TTC549 (cell line): ENCODE data around the gene RGS3.
"Not testable (repeated sequence)": the region's sequence is repeated elsewhere in the genome, so short reads cannot be mapped to it uniquely, and the experiment has no call there.

Experiments
- FAIRE-seq: peaks from 2 replicates; lab custom pipeline; 2012; peaks lifted over from hg19 to GRCh38; lab: Jason Lieb, UNC

Gene RGS3

GRCh38 chr9:113549892-113550291, 86.4 kb downstream of the RGS3 start:
- FAIRE-seq = not testable (repeated sequence)

GRCh38 chr9:113556877-113557593, 93.5 kb downstream of the RGS3 start:
- FAIRE-seq = no peak

DNA sequence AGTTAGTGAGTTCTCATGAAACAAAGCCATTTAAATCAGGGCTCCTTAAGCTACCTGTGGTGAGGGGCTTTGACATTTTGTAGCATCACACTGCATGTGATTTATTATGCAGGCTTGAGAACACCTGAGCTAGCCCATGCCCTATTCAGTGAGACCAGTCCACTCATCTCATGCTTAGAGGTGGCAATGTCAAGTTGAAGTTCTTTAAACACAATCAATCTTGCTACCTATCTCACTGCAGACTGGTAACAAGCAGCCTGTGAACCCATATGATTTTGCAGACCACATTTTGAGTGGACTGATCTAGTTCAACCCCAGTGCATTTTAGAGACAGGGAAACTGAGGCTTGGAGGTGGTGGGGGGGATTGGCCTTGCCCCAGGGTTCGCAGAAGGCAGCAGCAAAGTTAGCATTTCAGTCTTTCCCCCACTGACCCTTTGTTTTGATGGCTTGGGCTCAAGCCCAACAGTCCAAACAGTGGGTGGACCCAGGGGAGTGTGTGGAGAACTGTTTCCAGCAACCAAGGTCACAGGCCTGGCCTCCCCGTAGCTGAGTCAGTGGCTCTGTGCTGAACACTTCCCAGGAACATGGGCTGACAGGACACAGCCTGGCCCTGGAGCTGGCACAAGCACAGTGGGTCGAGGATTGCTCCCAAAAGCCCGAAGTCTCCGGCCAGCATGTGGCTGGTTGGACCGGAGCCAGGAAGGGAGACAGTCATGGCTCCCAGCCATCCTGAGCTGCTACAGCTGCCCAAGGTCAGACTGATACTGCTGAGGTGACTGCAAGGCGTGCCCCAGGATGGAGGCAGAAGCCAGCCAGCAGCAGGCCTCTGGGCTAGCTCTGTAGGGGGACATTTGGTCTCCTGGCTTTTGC, 95.3 kb downstream of the RGS3 start:
- no peak for FAIRE-seq

GRCh38 chr9:113559834-113560800, 96.6 kb downstream of the RGS3 start:
- FAIRE-seq = no peak

GRCh38 chr9:113562653-113563381, 99.3 kb downstream of the RGS3 start:
- no peak for FAIRE-seq

- FAIRE-seq = no peak
These were observed 100.4 kb downstream of the RGS3 start for GRCh38 chr9:113563826-113564497.

- no peak for FAIRE-seq
These were observed 101.1 kb downstream of the RGS3 start for GRCh38 chr9:113564498-113565237.

GRCh38 chr9:113566016-113566711, 102.6 kb downstream of the RGS3 start:
- no peak for FAIRE-seq

DNA sequence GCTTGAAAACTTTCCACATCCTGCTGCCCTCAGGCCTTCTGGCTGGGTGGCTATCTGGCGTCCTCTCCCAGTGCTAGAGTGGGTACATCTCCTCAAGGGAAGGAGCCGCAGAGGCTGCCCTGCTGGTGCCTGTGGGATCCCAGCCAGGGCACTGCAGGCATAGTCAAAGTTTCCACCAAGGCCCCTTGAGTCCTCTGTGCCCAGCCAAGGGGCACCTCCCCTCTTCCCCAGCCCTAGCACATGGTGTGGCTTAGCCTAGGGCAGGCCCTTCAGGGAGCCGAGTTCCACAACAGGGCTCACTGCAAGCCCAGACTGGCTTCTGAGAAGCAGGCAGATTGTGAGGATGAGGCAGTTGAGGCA, 103.2 kb downstream of the RGS3 start:
- no peak for FAIRE-seq

- FAIRE-seq = no peak
These were observed 104.0 kb downstream of the RGS3 start for GRCh38 chr9:113567361-113568080.

GRCh38 chr9:113568081-113568435, 104.5 kb downstream of the RGS3 start:
- no peak for FAIRE-seq

- no peak for FAIRE-seq
These were observed 105.2 kb downstream of the RGS3 start for GRCh38 chr9:113568571-113569321.

DNA sequence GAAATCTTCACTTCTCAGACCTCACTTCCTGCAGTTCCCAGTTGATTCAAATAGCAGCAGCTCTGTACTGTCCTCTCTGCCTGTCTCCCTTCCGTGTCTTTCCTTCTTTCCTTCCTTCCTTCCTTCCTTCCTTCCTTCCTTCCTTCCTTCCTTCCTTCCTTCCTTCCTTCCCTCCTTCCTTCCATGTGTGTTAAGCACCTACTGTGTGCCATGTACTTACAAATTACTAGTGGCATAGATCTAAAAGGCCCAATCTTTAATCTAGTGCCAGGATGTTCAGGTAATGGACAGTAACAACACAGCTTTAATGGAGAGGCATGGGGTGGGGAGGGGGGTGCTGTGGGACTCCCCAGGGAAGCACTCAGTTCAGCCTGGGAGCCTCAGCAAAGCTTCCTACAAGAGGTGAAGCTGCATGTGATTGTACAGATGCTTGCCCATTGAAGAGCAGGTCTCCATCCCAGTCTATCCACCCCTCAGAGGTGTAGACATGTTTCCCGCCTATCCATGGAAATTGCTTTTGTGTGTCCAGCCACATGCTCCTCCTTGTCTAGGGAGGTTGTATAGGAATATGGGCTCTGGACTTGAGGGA, 106.0 kb downstream of the RGS3 start:
- FAIRE-seq = no peak

DNA sequence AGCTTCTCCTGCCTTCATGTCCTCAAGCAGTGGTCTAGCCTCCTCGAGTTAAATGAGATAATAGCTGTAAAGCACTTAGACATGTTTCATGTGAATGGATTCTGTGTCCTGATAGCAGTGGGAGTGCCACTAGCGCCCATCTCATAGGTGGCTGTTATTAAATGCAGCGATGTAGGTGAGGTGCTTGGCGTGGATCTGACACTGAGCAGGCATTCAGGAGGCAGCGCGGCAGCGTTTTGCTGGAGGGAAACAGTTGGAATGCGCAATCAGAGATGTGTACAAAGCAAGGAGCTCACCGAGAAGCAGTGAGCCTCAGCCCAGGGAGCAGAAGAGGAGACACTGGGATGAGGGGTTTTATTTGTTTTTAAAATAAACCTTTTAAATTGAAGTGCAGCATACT, 106.6 kb downstream of the RGS3 start:
- no peak for FAIRE-seq

DNA sequence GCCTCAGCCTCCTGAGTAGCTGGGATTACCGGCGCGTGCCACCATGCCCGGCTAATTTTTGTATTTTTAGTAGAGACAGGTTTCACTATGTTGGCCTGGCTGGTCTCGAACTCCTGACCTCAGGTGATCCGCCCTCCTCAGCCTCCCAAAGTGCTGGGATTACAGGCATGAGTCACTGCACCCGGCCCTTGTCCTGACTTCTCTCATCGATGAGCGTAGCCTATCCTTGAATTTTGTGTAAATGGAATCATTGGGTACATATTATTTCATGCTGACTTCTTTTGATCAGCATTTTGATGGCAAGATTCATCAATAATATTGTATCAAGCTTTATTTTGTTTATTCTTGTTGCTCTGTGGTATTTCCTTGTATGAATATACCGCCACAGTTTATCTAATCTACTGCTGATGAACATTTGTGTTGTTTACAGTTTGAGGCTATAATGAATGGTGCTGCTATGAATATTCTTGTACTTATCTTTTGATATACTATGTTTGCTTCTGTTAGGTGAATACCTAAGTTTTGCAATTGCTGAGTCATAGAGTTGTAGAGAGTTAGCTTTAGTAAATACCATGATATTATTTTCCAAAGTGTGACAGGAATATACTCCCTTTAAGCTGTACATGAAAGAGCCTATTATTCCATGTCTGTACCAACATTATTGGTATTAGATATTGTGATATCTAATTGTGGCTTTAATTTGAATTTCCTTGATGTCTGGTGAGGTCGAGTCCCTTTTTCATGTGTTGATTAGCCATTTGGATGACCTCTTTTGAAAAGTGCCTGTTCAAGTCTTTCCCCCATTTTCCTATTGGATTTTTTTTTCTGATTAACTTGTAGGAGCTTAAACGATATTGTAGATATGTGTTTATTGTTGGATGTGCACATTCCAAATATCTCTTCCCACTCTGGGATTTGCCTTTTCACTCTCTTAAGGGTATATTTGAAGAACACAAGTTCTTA, 107.5 kb downstream of the RGS3 start:
- no peak for FAIRE-seq

DNA sequence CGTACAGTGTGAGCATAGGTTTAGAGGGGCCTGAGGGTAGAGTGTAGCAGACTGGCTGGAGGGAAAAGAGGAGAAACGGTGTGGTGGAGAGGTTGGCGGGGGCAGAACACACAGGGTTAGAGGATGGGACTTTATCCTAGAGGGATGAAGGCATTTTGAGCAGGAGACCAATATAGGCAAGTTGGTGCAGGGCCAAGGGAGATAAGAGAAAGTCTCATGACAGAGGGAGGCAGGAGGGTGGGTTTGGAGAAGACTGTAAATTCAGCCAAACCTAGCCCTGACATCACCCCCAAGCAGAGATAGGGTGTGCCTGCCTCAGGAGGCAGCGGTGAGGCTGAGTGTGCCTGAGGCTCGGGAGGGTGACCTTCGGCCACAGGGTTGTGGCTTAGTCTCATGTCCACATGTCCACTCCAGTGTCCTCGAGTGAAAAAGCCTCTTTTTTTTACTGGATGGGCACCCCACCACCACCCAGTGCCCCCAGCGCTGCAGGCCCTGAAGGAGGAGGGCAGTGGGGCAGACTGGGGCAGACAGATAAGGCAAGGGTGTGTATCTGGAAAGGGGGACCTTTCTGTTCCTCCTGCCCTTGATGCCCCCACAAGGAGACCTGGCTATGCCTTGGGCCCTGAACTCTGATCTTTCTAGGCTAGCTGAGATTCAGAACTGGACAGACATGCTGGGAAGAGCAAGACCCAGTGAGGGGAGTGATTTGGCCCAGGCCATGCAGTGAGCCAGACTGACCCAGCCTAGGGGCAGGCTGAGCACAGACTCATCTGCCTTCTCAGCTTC, 108.7 kb downstream of the RGS3 start:
- no peak for FAIRE-seq
